A673 (cell line): ENCODE data around the gene PRXL2A. TPM values are rescaled to one million over a fixed set of nuclear protein-coding genes. Genes with fewer than 3 reads are reported as not detected.

Source experiments
- BruUV-seq: library from RNA; stranded (reverse); fragments of 400-500 nt; replicated peaks from 2 replicates; lab custom pipeline; 2021; lab: Mats Ljungman, UMichigan
- CTCF ChIA-PET: fragments of 300-600 bp; sonication (Branson Sonifier 250); formaldehyde crosslinking; loops from one replicate; lab custom pipeline; 2022; ENCODE audit warnings: antibody characterized with exemption; lab: Charles Lee
- POLR2A ChIA-PET: fragments of 300-600 bp; sonication (Branson Sonifier 250); formaldehyde crosslinking; loops from one replicate; lab custom pipeline; 2022; ENCODE audit warnings: antibody characterized with exemption; ENCODE audit not compliant: low non-redundant PET; lab: Charles Lee
- DNase-seq: peaks from one replicate; pipeline ENCODE4 v3.0.0-alpha.2; 2015; ENCODE audit warnings: low spot score
- H3K27ac ChIP-seq: fragments of 200-600 bp; sonication (generic); 2 replicates; pipeline ENCODE4 v1.5.1; 2016; ENCODE audit warnings: mixed run types, low read depth, mild to moderate bottlenecking, mixed read lengths, antibody characterized with exemption, low read length; ENCODE audit not compliant: poor library complexity, severe bottlenecking
- H3K27me3 ChIP-seq: fragments of 200-600 bp; sonication (generic); replicated peaks from 2 replicates; pipeline ENCODE4 v1.6.1; 2017; ENCODE audit warnings: mixed run types, low read depth, mild to moderate bottlenecking, mixed read lengths, antibody characterized with exemption, low read length; ENCODE audit not compliant: insufficient read depth, poor library complexity
- H3K36me3 ChIP-seq: fragments of 200-600 bp; sonication (generic); 2 replicates; pipeline ENCODE4 v1.6.1; 2016; ENCODE audit warnings: mixed run types, mild to moderate bottlenecking, mixed read lengths, antibody characterized with exemption, low read length; ENCODE audit not compliant: insufficient read depth, poor library complexity, severe bottlenecking
- H3K4me1 ChIP-seq: fragments of 200-600 bp; sonication (generic); 2 replicates; pipeline ENCODE4 v1.6.1; 2017; ENCODE audit warnings: mixed run types, mild to moderate bottlenecking, mixed read lengths, antibody characterized with exemption, low read length; ENCODE audit not compliant: insufficient read depth, poor library complexity, severe bottlenecking
- H3K4me3 ChIP-seq: fragments of 200-600 bp; sonication (generic); 2 replicates; pipeline ENCODE4 v1.5.1; 2016; ENCODE audit warnings: low read depth, mixed run types, mild to moderate bottlenecking, mixed read lengths, low read length; ENCODE audit not compliant: poor library complexity, severe bottlenecking
- H3K9me3 ChIP-seq: fragments of 200-600 bp; sonication (generic); 2 replicates; pipeline ENCODE4 v1.6.1; 2016; ENCODE audit warnings: mixed run types, low read depth, mild to moderate bottlenecking, mixed read lengths, antibody characterized with exemption, low read length; ENCODE audit not compliant: poor library complexity, severe bottlenecking
- EZH2 ChIP-seq: fragments of 200-600 bp; sonication (generic); IDR thresholded peaks from 2 replicates; pipeline ENCODE4 v1.6.1; 2017; ENCODE audit warnings: borderline replicate concordance, low read depth, mild to moderate bottlenecking, mixed read lengths, antibody characterized with exemption, low read length; ENCODE audit not compliant: poor library complexity, severe bottlenecking
- intact Hi-C: fragments of 100-400 bp; cut with micrococcal nuclease; formaldehyde crosslinking; loops from one replicate; pipeline ENCODE4 v1.10.0; 2022; ENCODE audit not compliant: unreplicated experiment
- total RNA-seq: library from RNA; stranded (reverse); gene quantifications from 2 replicates; pipeline ENCODE4 v1.2.3, GENCODE V29; 2021
- TF ChIP-seq, protein P1 (sequence below): fragments of 300-800, 200-600 bp; sonication (generic); conservative IDR thresholded peaks from 2 replicates; pipeline ENCODE4 v1.5.1; 2017; ENCODE audit warnings: low read depth, mild to moderate bottlenecking, antibody characterized with exemption, low read length, moderate library complexity, mixed read lengths

The PRXL2A gene
- total RNA-seq, 1 experiment from 2014 or later = 100 TPM

DNA sequence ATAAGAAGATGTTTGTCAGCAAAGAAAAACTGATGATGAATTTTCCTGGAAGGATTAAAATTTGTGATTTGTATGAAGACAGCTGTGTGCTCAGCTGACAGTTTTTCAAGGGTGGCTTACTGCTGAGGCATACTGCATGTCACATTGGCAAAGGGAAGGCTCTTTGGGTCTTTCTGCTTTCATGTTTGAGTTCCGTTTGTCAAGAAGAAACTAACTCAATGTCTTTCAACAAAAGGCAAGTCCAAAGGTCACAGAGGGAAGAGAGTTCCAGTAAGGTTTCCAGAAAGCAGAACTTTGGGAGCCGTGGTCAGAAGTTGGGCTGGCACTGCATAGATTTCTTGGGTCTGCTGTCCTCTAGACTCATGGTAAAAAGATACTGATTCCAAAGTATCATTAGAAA lies 34.8 kb upstream of the PRXL2A start:
- Histone ChIP-seq H3K36me3 (no peaks in the 10 kb centered on the region), H3K27me3 (peaks cover 9% of the 10 kb centered on the region), H3K27ac (no peak overlapping the region), H3K9me3 (no peaks in the 10 kb centered on the region), H3K4me1 (no peaks in the 10 kb centered on the region), H3K4me3 (no peak overlapping the region)
- DNase-seq = no peak
- ChIA-PET POLR2A (no interaction called here), CTCF (interaction anchor here (0.8 kb wide), 1 partner anchor 10 kb away, joined by 3 read pairs; no protein-coding TSS in a partner anchor)
- no TSS peak for BruUV-seq
- TF ChIP-seq, protein P1, sequence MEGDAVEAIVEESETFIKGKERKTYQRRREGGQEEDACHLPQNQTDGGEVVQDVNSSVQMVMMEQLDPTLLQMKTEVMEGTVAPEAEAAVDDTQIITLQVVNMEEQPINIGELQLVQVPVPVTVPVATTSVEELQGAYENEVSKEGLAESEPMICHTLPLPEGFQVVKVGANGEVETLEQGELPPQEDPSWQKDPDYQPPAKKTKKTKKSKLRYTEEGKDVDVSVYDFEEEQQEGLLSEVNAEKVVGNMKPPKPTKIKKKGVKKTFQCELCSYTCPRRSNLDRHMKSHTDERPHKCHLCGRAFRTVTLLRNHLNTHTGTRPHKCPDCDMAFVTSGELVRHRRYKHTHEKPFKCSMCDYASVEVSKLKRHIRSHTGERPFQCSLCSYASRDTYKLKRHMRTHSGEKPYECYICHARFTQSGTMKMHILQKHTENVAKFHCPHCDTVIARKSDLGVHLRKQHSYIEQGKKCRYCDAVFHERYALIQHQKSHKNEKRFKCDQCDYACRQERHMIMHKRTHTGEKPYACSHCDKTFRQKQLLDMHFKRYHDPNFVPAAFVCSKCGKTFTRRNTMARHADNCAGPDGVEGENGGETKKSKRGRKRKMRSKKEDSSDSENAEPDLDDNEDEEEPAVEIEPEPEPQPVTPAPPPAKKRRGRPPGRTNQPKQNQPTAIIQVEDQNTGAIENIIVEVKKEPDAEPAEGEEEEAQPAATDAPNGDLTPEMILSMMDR = no peak
- intact Hi-C loops = no loop called here

- H3K27me3 ChIP-seq = peaks cover 9% of the 10 kb centered on the region
- ChIA-PET CTCF (interaction anchor here (0.9 kb wide), 1 partner anchor 62 kb away, joined by 3 read pairs; no protein-coding TSS in a partner anchor), POLR2A (no interaction called here)
- no peaks in the 10 kb centered on the region for H3K9me3 ChIP-seq
- intact Hi-C loops = loop anchor here (5.0 kb wide), 1 partner anchor 218 kb away; no protein-coding TSS in a partner anchor
- H3K27ac ChIP-seq = no peak overlapping the region
- H3K4me1 ChIP-seq = no peaks in the 10 kb centered on the region
- TF ChIP-seq, protein P1 = no peak
- no peak for TF ChIP-seq EZH2
- DNase-seq = no peak
- no peaks in the 10 kb centered on the region for H3K36me3 ChIP-seq
- H3K4me3 ChIP-seq = no peak overlapping the region
- BruUV-seq = no TSS peak
Measured at GRCh38 chr10:80379701-80380100, 28.6 kb upstream of the PRXL2A start.

DNA sequence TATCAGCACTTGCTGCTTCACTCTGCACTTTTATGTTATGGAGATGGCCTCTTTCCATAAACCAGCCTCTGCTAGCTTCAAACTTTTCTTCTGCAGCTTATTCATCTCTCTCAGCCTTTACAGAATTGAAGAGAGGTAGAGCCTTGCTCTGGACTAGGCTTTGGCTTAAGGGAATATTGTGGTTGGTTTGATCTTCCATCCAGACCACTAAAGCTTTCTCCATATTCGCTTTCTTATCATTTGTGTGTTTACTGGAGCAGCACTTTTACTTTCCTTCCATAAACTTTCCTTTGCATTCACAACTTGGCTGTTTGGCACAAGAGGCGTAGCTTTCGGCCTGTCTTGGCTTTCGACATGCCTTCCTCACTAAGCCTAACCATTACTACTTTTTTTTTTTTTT lies 28.2 kb upstream of the PRXL2A start:
- no peak overlapping the region for H3K4me3 ChIP-seq
- POLR2A ChIA-PET = no interaction called here
- H3K27ac ChIP-seq = no peak overlapping the region
- BruUV-seq = no TSS peak
- no peak for DNase-seq
- intact Hi-C loops = loop anchor here (5.0 kb wide), 1 partner anchor 217 kb away; no protein-coding TSS in a partner anchor
- CTCF ChIA-PET = interaction anchor here (0.6 to 0.9 kb wide), 2 partner anchors 8 to 62 kb away, joined by 3 read pairs; no protein-coding TSS in a partner anchor
- no peak for TF ChIP-seq EZH2
- TF ChIP-seq, protein P1 = no peak
- H3K27me3 ChIP-seq = peaks cover 9% of the 10 kb centered on the region
- H3K9me3 ChIP-seq = no peaks in the 10 kb centered on the region
- no peaks in the 10 kb centered on the region for H3K36me3 ChIP-seq
- H3K4me1 ChIP-seq = no peaks in the 10 kb centered on the region
